ENCODE data around the gene ARHGAP24. TPM values are rescaled to one million over a fixed set of nuclear protein-coding genes. Genes with fewer than 3 reads are reported as not detected.
A peak's percentile ranks its signal among the peaks of the same experiment; 100 is the strongest.

ARHGAP24 gene
- total and polyA plus RNA-seq, 2 experiments from 2014 or later, result 0.21 to 0.36 TPM

DNA sequence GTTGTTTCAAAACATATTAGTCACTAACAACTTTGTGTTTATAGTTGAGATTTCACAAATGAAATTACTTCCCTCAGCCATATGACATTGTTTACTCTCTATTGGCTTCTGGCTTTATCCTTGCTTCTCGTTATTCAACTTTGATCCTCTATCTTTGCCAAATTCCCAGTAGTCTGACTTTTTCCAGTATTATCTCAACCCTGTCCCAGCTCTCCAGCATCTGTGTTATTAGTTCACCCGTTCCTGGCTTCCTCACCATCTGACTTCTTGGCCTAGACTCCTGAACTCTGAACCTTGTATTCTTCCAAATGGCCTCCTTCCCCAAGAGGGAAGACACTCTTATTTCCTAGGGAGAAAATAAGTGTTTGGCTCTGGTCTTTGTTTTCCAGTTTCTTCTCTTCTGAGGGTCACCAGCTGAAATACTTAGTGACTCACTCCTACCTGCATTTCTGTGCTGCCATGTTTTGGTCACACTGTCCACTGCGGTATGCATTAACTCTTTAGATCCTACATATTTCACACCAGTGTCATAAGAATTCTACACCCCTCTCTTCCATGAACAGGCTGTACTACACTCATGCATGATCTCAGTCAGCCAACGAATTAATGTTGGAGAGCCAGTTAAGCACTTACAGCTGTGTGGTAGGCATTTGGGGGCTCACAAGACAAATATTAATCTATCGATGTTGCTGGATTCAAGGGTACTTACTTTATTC is 17.0 kb upstream of the ARHGAP24 start:
- H3K27ac Mint-ChIP-seq, result peak overlapping the region; percentile 34
- H3K9me2 ChIP-seq (ENCODE audit: insufficient read depth), result no peaks in the 10 kb centered on the region; the same call in 1 of the 2 replicates

DNA sequence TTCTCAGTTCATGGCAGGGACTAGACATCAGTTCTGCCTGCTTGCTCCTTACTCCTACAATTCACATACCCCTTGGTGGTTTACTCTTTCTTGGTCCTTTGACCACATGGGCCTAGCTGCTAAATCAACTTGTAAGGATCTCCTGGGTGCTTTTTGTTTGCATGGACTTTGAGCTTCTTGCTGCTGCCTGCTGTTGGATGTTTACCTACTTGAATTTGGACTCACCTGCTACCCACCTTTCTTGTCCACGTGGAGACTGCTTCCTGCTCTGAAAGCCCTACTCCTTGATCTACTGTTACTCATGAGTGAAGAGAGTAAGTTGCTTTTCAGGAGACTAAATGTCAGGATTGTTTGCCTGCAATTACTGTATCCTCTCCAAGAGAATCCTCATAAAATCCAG is 15.2 kb upstream of the ARHGAP24 start:
- H3K36me3 Mint-ChIP-seq (ENCODE audit: low read depth), result no peaks in the 10 kb centered on the region
- no peaks in the 10 kb centered on the region for H3F3A ChIP-seq (replicated peaks; ENCODE audit: low read depth)
- no peaks in the 10 kb centered on the region for H4K20me1 ChIP-seq (replicated peaks; ENCODE audit: insufficient read depth)
- no peaks in the 10 kb centered on the region for H3K4me1 ChIP-seq (ENCODE audit: insufficient read depth)
- H3K4me2 ChIP-seq, result no peak overlapping the region
- no peak overlapping the region for H3K27ac Mint-ChIP-seq
- ATAC-seq, result no peak
- no peaks in the 10 kb centered on the region for H3K9me3 Mint-ChIP-seq
- no peak overlapping the region for H3K4me3 Mint-ChIP-seq
- no peaks in the 10 kb centered on the region for H3K4me1 Mint-ChIP-seq
- H3K4me3 ChIP-seq, result no peak overlapping the region
- no peaks in the 10 kb centered on the region for H3K79me2 ChIP-seq (replicated peaks; ENCODE audit: insufficient read depth)
- H3K27me3 Mint-ChIP-seq (ENCODE audit: insufficient read depth, low read depth, poor library complexity), result no peaks in the 10 kb centered on the region
- no peaks in the 10 kb centered on the region; the same call in 1 of the 2 replicates for H3K9me2 ChIP-seq (ENCODE audit: insufficient read depth)
- no peak overlapping the region for H2AFZ ChIP-seq
- H3K27ac ChIP-seq (ENCODE audit: low read depth), result no peak overlapping the region
- no peak for DNase-seq (ENCODE audit: low spot score)
- no peaks in the 10 kb centered on the region for H3K27me3 ChIP-seq (ENCODE audit: insufficient read depth)
- no peaks in the 10 kb centered on the region for H3K36me3 ChIP-seq (ENCODE audit: insufficient read depth)
- TF ChIP-seq, protein P1, sequence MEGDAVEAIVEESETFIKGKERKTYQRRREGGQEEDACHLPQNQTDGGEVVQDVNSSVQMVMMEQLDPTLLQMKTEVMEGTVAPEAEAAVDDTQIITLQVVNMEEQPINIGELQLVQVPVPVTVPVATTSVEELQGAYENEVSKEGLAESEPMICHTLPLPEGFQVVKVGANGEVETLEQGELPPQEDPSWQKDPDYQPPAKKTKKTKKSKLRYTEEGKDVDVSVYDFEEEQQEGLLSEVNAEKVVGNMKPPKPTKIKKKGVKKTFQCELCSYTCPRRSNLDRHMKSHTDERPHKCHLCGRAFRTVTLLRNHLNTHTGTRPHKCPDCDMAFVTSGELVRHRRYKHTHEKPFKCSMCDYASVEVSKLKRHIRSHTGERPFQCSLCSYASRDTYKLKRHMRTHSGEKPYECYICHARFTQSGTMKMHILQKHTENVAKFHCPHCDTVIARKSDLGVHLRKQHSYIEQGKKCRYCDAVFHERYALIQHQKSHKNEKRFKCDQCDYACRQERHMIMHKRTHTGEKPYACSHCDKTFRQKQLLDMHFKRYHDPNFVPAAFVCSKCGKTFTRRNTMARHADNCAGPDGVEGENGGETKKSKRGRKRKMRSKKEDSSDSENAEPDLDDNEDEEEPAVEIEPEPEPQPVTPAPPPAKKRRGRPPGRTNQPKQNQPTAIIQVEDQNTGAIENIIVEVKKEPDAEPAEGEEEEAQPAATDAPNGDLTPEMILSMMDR (conservative IDR thresholded peaks at IDR 0.05; ENCODE audit: low read depth in 2 of 2), result no peak
- TF ChIP-seq JUNB (IDR thresholded peaks at IDR 0.05; ENCODE audit: unreplicated experiment), result no peak
- TF ChIP-seq, protein P2, sequence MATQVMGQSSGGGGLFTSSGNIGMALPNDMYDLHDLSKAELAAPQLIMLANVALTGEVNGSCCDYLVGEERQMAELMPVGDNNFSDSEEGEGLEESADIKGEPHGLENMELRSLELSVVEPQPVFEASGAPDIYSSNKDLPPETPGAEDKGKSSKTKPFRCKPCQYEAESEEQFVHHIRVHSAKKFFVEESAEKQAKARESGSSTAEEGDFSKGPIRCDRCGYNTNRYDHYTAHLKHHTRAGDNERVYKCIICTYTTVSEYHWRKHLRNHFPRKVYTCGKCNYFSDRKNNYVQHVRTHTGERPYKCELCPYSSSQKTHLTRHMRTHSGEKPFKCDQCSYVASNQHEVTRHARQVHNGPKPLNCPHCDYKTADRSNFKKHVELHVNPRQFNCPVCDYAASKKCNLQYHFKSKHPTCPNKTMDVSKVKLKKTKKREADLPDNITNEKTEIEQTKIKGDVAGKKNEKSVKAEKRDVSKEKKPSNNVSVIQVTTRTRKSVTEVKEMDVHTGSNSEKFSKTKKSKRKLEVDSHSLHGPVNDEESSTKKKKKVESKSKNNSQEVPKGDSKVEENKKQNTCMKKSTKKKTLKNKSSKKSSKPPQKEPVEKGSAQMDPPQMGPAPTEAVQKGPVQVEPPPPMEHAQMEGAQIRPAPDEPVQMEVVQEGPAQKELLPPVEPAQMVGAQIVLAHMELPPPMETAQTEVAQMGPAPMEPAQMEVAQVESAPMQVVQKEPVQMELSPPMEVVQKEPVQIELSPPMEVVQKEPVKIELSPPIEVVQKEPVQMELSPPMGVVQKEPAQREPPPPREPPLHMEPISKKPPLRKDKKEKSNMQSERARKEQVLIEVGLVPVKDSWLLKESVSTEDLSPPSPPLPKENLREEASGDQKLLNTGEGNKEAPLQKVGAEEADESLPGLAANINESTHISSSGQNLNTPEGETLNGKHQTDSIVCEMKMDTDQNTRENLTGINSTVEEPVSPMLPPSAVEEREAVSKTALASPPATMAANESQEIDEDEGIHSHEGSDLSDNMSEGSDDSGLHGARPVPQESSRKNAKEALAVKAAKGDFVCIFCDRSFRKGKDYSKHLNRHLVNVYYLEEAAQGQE (IDR thresholded peaks at IDR 0.05; ENCODE audit: unreplicated experiment), result no peak
- no peak for TF ChIP-seq CREB1 (CRISPR knock-in tag; IDR thresholded peaks at IDR 0.05; ENCODE audit: low read depth)
- TF ChIP-seq ZNF114 (CRISPR knock-in tag; IDR thresholded peaks at IDR 0.05), result no peak
- TF ChIP-seq EZH2 (IDR thresholded peaks at IDR 0.05; ENCODE audit: low read depth, unreplicated experiment), result no peak
- no peak for TF ChIP-seq ZNF331 (CRISPR knock-in tag; IDR thresholded peaks at IDR 0.05; ENCODE audit: low read depth)
- TF ChIP-seq, protein P3, sequence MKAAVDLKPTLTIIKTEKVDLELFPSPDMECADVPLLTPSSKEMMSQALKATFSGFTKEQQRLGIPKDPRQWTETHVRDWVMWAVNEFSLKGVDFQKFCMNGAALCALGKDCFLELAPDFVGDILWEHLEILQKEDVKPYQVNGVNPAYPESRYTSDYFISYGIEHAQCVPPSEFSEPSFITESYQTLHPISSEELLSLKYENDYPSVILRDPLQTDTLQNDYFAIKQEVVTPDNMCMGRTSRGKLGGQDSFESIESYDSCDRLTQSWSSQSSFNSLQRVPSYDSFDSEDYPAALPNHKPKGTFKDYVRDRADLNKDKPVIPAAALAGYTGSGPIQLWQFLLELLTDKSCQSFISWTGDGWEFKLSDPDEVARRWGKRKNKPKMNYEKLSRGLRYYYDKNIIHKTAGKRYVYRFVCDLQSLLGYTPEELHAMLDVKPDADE (IDR thresholded peaks at IDR 0.05), result no peak
- no peak for TF ChIP-seq NANOG (IDR thresholded peaks at IDR 0.05; ENCODE audit: borderline replicate concordance)

More for the DNA sequence above, 17.0 kb upstream of the ARHGAP24 start:
- Histone ChIP-seq H3K4me1 (ENCODE audit: insufficient read depth) (no peaks in the 10 kb centered on the region), H3K27ac (ENCODE audit: low read depth) (no peak overlapping the region), H4K20me1 (replicated peaks; ENCODE audit: insufficient read depth) (no peaks in the 10 kb centered on the region), H3K79me2 (replicated peaks; ENCODE audit: insufficient read depth) (no peaks in the 10 kb centered on the region), H3F3A (replicated peaks; ENCODE audit: low read depth) (no peaks in the 10 kb centered on the region), H2AFZ (0 out of 2 replicates have a peak overlapping the region, but pooled peaks have one; percentile 1), H3K36me3 (ENCODE audit: insufficient read depth) (no peaks in the 10 kb centered on the region), H3K27me3 (ENCODE audit: insufficient read depth) (no peaks in the 10 kb centered on the region), H3K4me2 (no peak overlapping the region), H3K4me3 (no peak overlapping the region)
- no peak overlapping the region for H3K4me3 Mint-ChIP-seq
- TF ChIP-seq EZH2 (IDR thresholded peaks at IDR 0.05; ENCODE audit: low read depth, unreplicated experiment) (no peak), NANOG (IDR thresholded peaks at IDR 0.05; ENCODE audit: borderline replicate concordance) (no peak), JUNB (IDR thresholded peaks at IDR 0.05; ENCODE audit: unreplicated experiment) (no peak), CREB1 (CRISPR knock-in tag; IDR thresholded peaks at IDR 0.05; ENCODE audit: low read depth) (no peak), ZNF114 (CRISPR knock-in tag; IDR thresholded peaks at IDR 0.05) (no peak), POLR2AphosphoS5 (IDR thresholded peaks at IDR 0.05; ENCODE audit: low read depth) (no peak)
- no peaks in the 10 kb centered on the region for H3K9me3 Mint-ChIP-seq
- DNase-seq (ENCODE audit: low spot score) (no peak), ATAC-seq (no peak)
- no peaks in the 10 kb centered on the region for H3K36me3 Mint-ChIP-seq (ENCODE audit: low read depth)
- no peaks in the 10 kb centered on the region for H3K4me1 Mint-ChIP-seq
- no peaks in the 10 kb centered on the region for H3K27me3 Mint-ChIP-seq (ENCODE audit: insufficient read depth, low read depth, poor library complexity)
